ENCODE data around the gene FER.

FER gene

DNA sequence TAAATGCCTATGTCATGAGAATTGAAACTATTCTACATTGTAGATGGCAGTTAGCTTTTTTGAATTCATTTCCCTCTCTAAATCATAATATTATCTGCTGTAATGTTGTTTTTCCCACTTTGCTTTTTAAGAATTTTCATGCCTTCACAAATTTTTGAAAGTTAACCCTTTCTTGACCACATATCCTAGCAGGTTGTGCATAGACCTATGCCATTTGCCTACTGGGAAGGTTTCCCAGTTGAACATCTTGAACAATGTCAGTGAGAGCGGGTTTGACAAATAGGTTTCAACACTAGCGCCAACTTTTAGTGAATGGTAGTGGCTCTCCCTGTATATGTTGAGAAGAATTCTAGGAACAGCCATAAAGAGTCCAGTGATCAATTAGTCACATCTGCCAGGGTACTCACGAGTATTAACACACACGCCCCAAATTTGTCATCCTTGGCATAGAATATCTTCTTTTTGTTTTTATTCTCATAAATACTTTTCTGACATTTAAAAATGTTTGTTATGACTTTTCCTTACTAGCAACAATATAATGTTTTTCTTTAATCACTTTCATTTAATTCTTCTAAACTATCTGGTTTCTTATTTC lies 354.5 kb downstream of the FER start:
- in situ Hi-C loops (cut with MboI; ENCODE audit: low sequenced_read_pairs, unreplicated experiment), result no loop called here
- TF ChIP-seq, protein P1, sequence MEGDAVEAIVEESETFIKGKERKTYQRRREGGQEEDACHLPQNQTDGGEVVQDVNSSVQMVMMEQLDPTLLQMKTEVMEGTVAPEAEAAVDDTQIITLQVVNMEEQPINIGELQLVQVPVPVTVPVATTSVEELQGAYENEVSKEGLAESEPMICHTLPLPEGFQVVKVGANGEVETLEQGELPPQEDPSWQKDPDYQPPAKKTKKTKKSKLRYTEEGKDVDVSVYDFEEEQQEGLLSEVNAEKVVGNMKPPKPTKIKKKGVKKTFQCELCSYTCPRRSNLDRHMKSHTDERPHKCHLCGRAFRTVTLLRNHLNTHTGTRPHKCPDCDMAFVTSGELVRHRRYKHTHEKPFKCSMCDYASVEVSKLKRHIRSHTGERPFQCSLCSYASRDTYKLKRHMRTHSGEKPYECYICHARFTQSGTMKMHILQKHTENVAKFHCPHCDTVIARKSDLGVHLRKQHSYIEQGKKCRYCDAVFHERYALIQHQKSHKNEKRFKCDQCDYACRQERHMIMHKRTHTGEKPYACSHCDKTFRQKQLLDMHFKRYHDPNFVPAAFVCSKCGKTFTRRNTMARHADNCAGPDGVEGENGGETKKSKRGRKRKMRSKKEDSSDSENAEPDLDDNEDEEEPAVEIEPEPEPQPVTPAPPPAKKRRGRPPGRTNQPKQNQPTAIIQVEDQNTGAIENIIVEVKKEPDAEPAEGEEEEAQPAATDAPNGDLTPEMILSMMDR (IDR thresholded peaks at IDR 0.05; ENCODE audit: borderline replicate concordance, control extremely low read depth, extremely low read depth, insufficient read depth, missing control alignments), result no peak
- no peak for DNase-seq (ENCODE audit: low spot score)

DNA sequence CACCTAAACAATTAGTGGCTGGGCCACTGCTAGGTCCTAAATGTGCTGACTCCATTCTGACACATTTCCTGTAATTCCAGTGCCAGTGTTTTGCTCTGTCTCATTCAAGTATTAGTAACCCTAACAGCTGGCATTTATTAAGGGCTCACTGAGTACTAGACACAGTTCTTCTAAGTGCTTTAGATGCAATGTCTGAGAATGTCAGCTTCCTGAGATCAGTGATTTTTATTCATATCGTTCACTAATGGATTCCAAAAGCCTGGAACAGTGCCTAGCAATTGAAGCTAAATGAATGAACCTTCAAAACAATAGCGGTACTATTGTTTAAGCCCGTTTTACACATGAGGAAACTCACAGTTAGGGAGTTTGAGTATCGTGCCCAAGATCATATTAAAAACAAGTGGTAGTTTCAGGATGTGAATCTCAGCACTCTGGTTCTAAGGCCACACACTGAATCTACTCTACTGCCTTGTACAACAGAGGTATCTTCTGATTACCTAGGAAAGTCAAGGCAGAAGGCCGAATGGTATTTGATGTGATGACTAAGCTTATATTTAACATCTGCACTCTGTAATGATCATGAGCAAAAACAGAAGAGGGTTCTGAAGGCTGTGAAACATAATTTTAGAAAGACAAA lies 358.1 kb downstream of the FER start:
- in situ Hi-C loops (cut with MboI; ENCODE audit: low sequenced_read_pairs, unreplicated experiment), result no loop called here
- TF ChIP-seq, protein P1 (IDR thresholded peaks at IDR 0.05; ENCODE audit: borderline replicate concordance, control extremely low read depth, extremely low read depth, insufficient read depth, missing control alignments), result no peak
- DNase-seq (ENCODE audit: low spot score), result no peak

DNA sequence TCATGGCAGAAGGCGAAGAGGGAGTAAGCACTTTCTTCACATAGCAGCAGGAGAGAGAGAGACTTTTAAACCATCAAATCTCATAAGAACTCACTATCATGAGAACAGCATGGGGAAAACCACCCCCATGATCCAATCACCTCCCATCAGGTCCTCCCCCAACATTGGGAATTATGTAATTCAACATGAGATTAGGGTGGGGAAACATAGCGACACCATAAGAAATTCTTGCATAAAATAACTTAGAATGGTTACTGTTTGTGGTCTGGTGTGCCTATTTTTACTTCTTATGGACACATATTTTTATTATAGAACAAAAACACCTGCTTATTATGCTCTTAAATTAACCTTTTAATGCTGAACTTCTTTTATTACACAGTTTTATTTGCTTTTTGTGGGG lies 364.0 kb downstream of the FER start:
- in situ Hi-C loops (cut with MboI; ENCODE audit: low sequenced_read_pairs, unreplicated experiment), result no loop called here
- DNase-seq (ENCODE audit: low spot score), result no peak
- TF ChIP-seq, protein P1 (IDR thresholded peaks at IDR 0.05; ENCODE audit: borderline replicate concordance, control extremely low read depth, extremely low read depth, insufficient read depth, missing control alignments), result no peak

DNA sequence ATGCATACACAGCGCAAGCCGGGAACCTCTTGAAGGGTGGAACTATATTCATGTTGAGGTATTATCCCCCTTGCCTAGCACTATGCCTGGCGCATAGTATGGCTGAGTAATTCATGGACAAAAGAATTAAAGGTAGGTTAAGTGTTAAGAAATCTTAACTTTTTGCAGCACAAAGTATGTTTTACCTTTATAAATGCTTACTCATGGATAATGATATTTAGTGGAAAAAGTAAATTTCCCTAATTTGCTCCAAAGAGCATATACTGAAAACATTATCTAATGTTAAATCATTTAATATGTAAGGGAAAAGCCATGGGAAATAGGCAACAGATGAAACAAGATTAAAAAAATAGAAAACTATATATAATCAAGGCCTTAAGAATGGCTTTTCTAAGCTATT lies 365.9 kb downstream of the FER start:
- no peak for DNase-seq (ENCODE audit: low spot score)
- in situ Hi-C loops (cut with MboI; ENCODE audit: low sequenced_read_pairs, unreplicated experiment), result no loop called here
- TF ChIP-seq, protein P1 (IDR thresholded peaks at IDR 0.05; ENCODE audit: borderline replicate concordance, control extremely low read depth, extremely low read depth, insufficient read depth, missing control alignments), result no peak

DNA sequence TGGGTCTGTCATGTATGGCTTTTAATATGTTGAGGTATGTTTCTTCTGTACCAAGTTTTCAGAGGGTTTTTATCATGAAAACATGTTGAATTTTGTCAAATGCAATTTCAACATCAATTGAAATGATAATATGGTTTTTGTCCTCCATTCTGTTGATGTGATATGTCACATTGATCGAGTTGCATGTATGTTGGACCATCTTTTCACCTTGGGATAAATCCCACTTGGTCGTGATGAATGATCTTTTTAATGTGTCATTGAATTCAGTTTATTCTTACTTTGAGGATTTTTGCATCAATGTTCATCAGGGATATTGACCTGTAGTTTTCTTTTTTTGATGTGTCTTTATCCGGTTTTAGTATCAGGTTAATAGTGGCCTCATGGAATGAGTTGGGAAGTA lies 373.5 kb downstream of the FER start:
- TF ChIP-seq, protein P1 (IDR thresholded peaks at IDR 0.05; ENCODE audit: borderline replicate concordance, control extremely low read depth, extremely low read depth, insufficient read depth, missing control alignments), result no peak
- DNase-seq (ENCODE audit: low spot score), result no peak
- in situ Hi-C loops (cut with MboI; ENCODE audit: low sequenced_read_pairs, unreplicated experiment), result no loop called here

DNA sequence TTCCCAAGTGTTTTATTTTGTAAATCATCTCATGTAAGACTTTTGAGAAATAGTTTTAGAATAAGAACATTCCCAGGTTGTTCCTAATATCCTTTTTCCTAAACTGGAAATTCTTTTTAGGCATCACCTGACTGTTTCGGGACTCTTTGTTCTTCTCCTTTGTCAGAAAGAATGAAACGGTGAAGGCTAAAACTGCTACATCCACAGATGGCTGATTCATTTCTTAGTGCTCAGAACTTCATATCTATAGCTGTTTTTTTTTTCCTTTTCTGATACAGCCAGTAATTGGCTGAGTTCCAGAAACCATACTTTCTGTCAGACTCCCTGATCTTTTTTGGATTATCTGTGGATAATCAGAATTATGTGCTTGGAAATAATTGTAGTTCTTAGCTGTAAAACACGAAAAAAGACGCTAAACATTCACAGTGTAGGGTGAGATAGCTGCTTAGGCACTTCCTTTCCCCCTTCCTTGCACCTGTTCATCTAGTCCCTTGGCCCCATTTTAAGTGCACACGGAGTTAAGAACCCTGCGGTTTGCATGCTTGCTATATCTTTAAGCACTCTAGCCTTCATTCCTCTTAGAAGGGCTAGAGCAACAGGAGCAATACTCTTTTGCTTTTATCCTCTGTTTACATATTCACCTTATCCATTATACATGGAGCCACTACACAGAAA lies 378.2 kb downstream of the FER start:
- in situ Hi-C loops (cut with MboI; ENCODE audit: low sequenced_read_pairs, unreplicated experiment), result no loop called here
- TF ChIP-seq, protein P1 (IDR thresholded peaks at IDR 0.05; ENCODE audit: borderline replicate concordance, control extremely low read depth, extremely low read depth, insufficient read depth, missing control alignments), result no peak
- no peak for DNase-seq (ENCODE audit: low spot score)
